Measurements from ENCODE around the gene CKB.

Gene CKB

DNA sequence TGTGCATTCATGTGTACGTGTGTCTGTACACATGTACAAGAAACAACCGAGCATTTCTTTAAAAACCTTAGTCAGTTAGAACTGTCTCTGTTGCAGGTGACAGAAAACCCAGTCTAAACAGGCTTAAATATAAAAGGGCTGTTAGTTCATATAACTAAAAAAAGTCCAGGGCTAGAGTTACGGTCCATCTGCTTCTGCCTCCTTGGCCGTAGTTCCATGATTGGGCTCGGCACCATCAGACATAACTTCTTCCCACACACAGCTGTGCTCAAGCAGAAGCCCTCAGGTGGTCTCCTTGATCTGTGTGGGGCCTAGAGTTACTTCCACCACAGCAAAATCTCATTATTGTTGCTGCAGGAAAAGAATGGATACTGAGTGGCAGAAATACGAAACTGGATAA is 34.6 kb downstream of the CKB start:
- TF ChIP-seq TAF1 (IDR thresholded peaks at IDR 0.05; ENCODE audit: borderline replicate concordance, low read depth, low read length) (no peak), POLR2AphosphoS5 (IDR thresholded peaks at IDR 0.05; ENCODE audit: low read depth, low read length) (no peak), POLR2A (IDR thresholded peaks at IDR 0.05; ENCODE audit: low read depth, low read length) (no peak)
- DNase-seq (ENCODE audit: insufficient read length) (no peak), FAIRE-seq (no peak)

DNA sequence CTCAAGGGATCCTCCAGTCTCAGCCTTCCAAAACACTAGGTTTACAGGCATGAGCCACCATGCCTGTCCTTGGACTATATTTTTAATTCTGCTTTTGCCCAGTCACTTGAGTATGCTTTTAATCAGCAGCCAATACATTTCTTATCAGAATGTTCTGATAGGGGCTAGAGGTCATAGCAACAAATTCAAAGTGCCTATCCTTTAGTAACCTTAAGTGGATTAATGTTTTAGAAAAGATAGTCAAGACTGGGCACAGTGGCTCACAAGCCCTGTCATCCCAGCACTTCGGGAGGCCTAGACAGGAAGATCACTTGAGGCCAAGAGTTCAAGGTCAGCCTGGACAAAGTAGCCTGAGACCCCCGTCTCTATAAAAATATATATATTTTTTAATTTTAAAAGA is 37.1 kb downstream of the CKB start:
- no peak for DNase-seq (ENCODE audit: insufficient read length)
- no peak for FAIRE-seq
- TF ChIP-seq POLR2AphosphoS5 (IDR thresholded peaks at IDR 0.05; ENCODE audit: low read depth, low read length), result no peak
- TF ChIP-seq TAF1 (IDR thresholded peaks at IDR 0.05; ENCODE audit: borderline replicate concordance, low read depth, low read length), result no peak
- no peak for TF ChIP-seq POLR2A (IDR thresholded peaks at IDR 0.05; ENCODE audit: low read depth, low read length)

DNA sequence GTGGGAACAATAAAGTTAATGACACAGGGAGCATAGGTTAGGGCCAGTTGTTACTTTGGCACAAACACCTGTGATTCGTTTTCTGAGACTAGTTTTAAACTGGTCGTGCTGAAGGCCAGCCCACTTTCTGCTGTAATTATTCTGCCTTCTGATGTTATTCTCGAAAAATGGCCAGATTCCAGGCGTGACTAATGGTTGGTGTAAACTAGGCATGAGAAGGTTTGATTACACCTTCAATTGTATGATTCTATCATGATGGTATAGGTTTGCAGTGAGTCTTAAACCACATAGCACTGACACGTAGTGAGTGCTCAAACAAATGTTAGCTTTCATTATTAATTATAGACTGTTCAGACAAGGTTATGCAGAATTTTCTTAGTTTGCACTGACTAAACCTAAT is 39.0 kb downstream of the CKB start:
- no peak for TF ChIP-seq TAF1 (IDR thresholded peaks at IDR 0.05; ENCODE audit: borderline replicate concordance, low read depth, low read length)
- TF ChIP-seq POLR2AphosphoS5 (IDR thresholded peaks at IDR 0.05; ENCODE audit: low read depth, low read length), result no peak
- TF ChIP-seq POLR2A (IDR thresholded peaks at IDR 0.05; ENCODE audit: low read depth, low read length), result no peak
- DNase-seq (ENCODE audit: insufficient read length) (no peak), FAIRE-seq (no peak)

DNA sequence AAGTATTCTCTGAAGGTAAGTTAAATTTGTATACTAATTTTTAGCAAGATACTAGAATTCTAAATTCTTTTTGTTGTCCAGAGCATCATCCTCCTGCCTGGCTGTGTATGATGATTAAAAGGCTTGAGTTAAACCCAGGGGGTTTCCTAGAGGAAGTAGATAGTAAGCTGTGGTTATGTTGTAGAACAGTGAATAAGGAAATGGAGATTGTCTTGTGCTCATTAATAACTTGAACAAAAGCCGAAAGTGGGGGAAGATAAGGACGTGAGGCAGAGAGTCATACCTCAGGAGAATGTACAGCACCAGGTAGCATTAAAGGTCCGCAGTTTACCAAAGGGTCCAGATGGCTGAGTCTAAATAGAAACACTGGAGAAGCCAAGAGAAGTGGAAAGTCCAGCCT is 42.0 kb downstream of the CKB start:
- FAIRE-seq, result peak; percentile 85
- no peak for TF ChIP-seq TAF1 (IDR thresholded peaks at IDR 0.05; ENCODE audit: borderline replicate concordance, low read depth, low read length)
- TF ChIP-seq POLR2AphosphoS5 (IDR thresholded peaks at IDR 0.05; ENCODE audit: low read depth, low read length), result no peak
- no peak for TF ChIP-seq POLR2A (IDR thresholded peaks at IDR 0.05; ENCODE audit: low read depth, low read length)

DNA sequence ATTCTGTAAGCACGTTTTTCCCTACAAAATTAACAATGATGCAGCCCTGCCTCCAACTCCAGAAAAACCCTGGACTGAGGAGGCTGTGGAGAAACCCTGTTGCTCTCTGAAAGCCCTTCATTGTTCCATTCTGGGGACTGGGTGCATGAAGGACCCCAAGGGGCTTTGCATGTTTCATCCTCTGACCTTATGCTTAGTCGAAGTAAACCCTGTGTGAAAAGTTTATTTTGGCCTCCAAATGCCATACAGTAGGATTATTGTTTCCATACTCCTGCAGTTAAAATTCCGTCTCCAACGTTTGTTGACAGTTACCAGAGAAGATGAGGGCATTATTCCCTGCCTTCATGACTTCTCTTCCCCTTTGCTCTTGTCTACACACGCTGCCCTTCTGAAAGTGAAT is 46.0 kb downstream of the CKB start:
- no peak for TF ChIP-seq POLR2AphosphoS5 (IDR thresholded peaks at IDR 0.05; ENCODE audit: low read depth, low read length)
- FAIRE-seq (no peak), DNase-seq (ENCODE audit: insufficient read length) (no peak)

More for the DNA sequence above, 42.0 kb downstream of the CKB start:
- no peak for DNase-seq (ENCODE audit: insufficient read length)

DNA sequence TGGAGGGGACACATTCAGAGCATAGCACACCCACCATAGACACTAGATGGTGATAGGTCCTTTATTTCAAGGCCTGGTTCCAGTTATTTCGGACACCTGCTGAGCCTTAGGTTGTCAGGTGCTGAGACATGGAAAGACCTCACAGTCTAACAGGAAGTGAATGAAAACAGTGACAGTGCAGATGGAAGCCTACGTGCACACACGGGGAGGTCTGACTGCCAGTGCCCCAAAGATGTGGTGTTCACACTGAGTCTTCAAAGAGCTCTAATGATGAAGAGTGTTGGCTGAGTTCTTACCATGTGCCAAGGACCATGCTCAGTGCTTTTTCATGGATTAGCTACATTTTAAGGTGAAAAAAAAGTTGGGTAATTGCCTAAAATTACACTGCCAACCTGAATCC is 46.6 kb downstream of the CKB start:
- no peak for FAIRE-seq
- TF ChIP-seq POLR2A (IDR thresholded peaks at IDR 0.05; ENCODE audit: low read depth, low read length) (no peak), TAF1 (IDR thresholded peaks at IDR 0.05; ENCODE audit: borderline replicate concordance, low read depth, low read length) (no peak), POLR2AphosphoS5 (IDR thresholded peaks at IDR 0.05; ENCODE audit: low read depth, low read length) (no peak)

DNA sequence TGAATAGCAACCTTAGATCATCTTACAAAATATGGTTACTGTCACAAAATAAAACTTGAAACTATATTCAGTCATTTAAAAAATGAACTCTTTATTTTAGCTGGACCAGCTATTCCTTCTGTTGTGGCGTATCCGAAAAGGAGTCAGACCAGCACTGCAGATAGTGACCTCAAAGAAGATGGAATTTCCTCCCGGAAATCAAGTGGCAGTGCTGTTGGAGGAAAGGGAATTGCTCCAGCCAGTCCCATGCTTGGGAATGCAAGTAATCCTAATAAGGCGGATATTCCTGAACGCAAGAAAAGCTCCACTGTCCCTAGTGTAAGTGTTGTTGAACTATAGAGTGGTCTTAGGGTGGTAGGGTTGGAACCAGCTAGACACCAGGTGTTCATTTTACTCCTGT is 47.7 kb downstream of the CKB start:
- TF ChIP-seq TAF1 (IDR thresholded peaks at IDR 0.05; ENCODE audit: borderline replicate concordance, low read depth, low read length) (no peak), POLR2A (IDR thresholded peaks at IDR 0.05; ENCODE audit: low read depth, low read length) (no peak), POLR2AphosphoS5 (IDR thresholded peaks at IDR 0.05; ENCODE audit: low read depth, low read length) (no peak)
- no peak for DNase-seq (ENCODE audit: insufficient read length)
- no peak for FAIRE-seq

More for the DNA sequence above, 46.6 kb downstream of the CKB start:
- no peak for DNase-seq (ENCODE audit: insufficient read length)

DNA sequence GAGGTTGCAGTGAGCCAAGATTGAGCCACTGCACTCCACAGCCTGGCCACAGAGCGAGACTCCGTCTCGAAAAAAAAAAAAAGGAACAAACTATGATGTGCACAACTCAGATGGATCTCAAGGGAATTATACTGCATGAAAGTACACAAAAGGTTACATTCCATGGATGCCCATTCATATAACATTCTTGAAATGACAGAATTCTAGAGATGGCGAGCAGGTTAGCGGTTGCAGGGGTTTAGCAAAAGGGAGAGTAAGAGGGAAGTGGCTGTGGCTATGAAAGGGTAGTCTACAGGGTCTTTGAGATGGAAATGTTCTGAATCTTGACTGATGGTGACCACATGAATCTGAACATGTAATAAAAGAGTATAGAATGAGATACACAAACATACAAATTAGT is 49.7 kb downstream of the CKB start:
- DNase-seq (ENCODE audit: insufficient read length), result no peak
- TF ChIP-seq POLR2A (IDR thresholded peaks at IDR 0.05; ENCODE audit: low read depth, low read length) (no peak), POLR2AphosphoS5 (IDR thresholded peaks at IDR 0.05; ENCODE audit: low read depth, low read length) (no peak), TAF1 (IDR thresholded peaks at IDR 0.05; ENCODE audit: borderline replicate concordance, low read depth, low read length) (no peak)
- FAIRE-seq, result no peak

Data from GM12892 (cell line).